K562 (cell line): ENCODE results near the gene SYNGR4. TPM values are rescaled to one million over a fixed set of nuclear protein-coding genes. Genes with fewer than 3 reads are reported as not detected.

Experiments used
- BHLHE40 ChIP-seq: IDR thresholded peaks from 2 replicates; pipeline ENCODE4 v1.6.1; 2011; ENCODE audit warnings: low read length, improper control_type of control experiment
- CTCF ChIP-seq, 3 experiments: IDR thresholded peaks in 2 of 3; conservative IDR thresholded peaks in 1 of 3; 2 replicates each; pipeline ENCODE4 v1.5.1; 2011 to 2012; ENCODE audit warnings: low read length in 3 of 3, mild to moderate bottlenecking in 3 of 3, control low read depth in 2 of 3, improper control_type of control experiment in 1 of 3, inconsistent platforms in 1 of 3, low read depth in 1 of 3, mixed read lengths in 1 of 3, moderate library complexity in 1 of 3; ENCODE audit not compliant: insufficient read depth in 2 of 3
- DACH1 ChIP-seq: fragments of 450-650 bp; IDR thresholded peaks from 2 replicates; pipeline ENCODE4 v1.6.1; 2018; ENCODE audit not compliant: partially characterized antibody
- E4F1 ChIP-seq: fragments of 250-450 bp; sonication (Bioruptor Pico); IDR thresholded peaks from 2 replicates; pipeline ENCODE4 v1.5.0; 2021; ENCODE audit warnings: mild to moderate bottlenecking, borderline replicate concordance
- EP400 ChIP-seq: fragments of 450-650 bp; IDR thresholded peaks from 2 replicates; pipeline ENCODE4 v1.6.1; 2017; ENCODE audit warnings: antibody characterized with exemption, mild to moderate bottlenecking, moderate library complexity
- ETS2 ChIP-seq: IDR thresholded peaks from 2 replicates; pipeline ENCODE4 v1.6.1; 2016; ENCODE audit warnings: borderline replicate concordance, missing genetic modification characterization, mild to moderate bottlenecking, moderate library complexity, missing compliant biosample characterization; ENCODE audit not compliant: poor library complexity, severe bottlenecking
- HMG20B ChIP-seq: fragments of 250-450 bp; sonication (Bioruptor Pico); IDR thresholded peaks from 2 replicates; pipeline ENCODE4 v1.5.0; 2021; ENCODE audit warnings: mild to moderate bottlenecking
- PRPF4 ChIP-seq: fragments of 200-400 bp; formaldehyde crosslinking; IDR thresholded peaks from one replicate; pipeline ENCODE4 v1.6.1; 2017; ENCODE audit warnings: low read length, low read depth, mild to moderate bottlenecking; ENCODE audit not compliant: insufficient read depth, poor library complexity, severe bottlenecking
- TEAD4 ChIP-seq, 2 experiments: sonication (generic) in 1 of 2; formaldehyde crosslinking in 1 of 2; IDR thresholded peaks; 2 replicates each; pipeline versions ENCODE4 v1.6.1 to v1.8.0; 2012 to 2022; ENCODE audit warnings: borderline replicate concordance in 1 of 2, inconsistent platforms in 1 of 2, low read length in 1 of 2, mild to moderate bottlenecking in 1 of 2, missing genetic modification reagents in 1 of 2
- TFE3 ChIP-seq: fragments of 450-650 bp; formaldehyde crosslinking; IDR thresholded peaks from 2 replicates; pipeline ENCODE4 v1.4.0; 2020; ENCODE audit warnings: mild to moderate bottlenecking, mixed read lengths
- THRB ChIP-seq: fragments of 450-650 bp; formaldehyde crosslinking; conservative IDR thresholded peaks from 2 replicates; pipeline ENCODE4 v1.4.0; 2022; ENCODE audit warnings: mild to moderate bottlenecking, missing genetic modification characterization
- USF1 ChIP-seq: sonication (generic); formaldehyde crosslinking; IDR thresholded peaks from 2 replicates; pipeline ENCODE4 v1.9.0; 2022; ENCODE audit warnings: mild to moderate bottlenecking, missing genetic modification reagents
- ZBTB2 ChIP-seq: fragments of 450-650 bp; IDR thresholded peaks from 2 replicates; pipeline ENCODE4 v1.6.1; 2016; ENCODE audit warnings: antibody characterized with exemption
- ZNF23 ChIP-seq: fragments of 250-450 bp; sonication (Bioruptor Pico); IDR thresholded peaks from 2 replicates; pipeline ENCODE4 v1.4.0; 2020; ENCODE audit warnings: mild to moderate bottlenecking
- ZNF253 ChIP-seq: fragments of 250-450 bp; sonication (Bioruptor Pico); conservative IDR thresholded peaks from 2 replicates; pipeline ENCODE4 v1.6.1; 2021; ENCODE audit warnings: mild to moderate bottlenecking
- polyA plus RNA-seq, 8 experiments: library from polyadenylated mRNA; depleted of rRNA in 4 of 8; stranded (reverse) in 5 of 8; unstranded in 3 of 8; fragments of >200 nt; fragmentation: Nextera tagmentation in 2 of 8; fragmentation: Illumina TruSeq in 1 of 8; extraction: Ambion mirVana in 2 of 8; extraction: Trizol in 1 of 8; gene quantifications; 2 replicates each; pipeline versions ENCODE4 v1.2.1 to v1.2.3, GENCODE V29; 2011 to 2014; ENCODE audit warnings: inconsistent platforms in 1 of 8, missing spikeins in 1 of 8
- total RNA-seq, 7 experiments: library from RNA; depleted of rRNA in 6 of 7; stranded (reverse); fragments of >200 nt in 6 of 7; fragmentation: Illumina TruSeq in 2 of 7; extraction: Trizol in 2 of 7; gene quantifications; 2 replicates each; pipeline versions ENCODE4 v1.2.1 to v1.2.3, GENCODE V29; 2011 to 2021; ENCODE audit warnings: low replicate concordance in 1 of 7

The SYNGR4 gene
- total and polyA plus RNA-seq, 9 of the 15 experiments (the other 6 are each of a cell fraction or from before 2014, with no cell fraction given), result 0.07 to 0.14 TPM; not detected in 7

- TF ChIP-seq THRB (no peak), DACH1 (no peak), BHLHE40 (no peak), PRPF4 (no peak), EP400 (no peak; the same call in 1 of the 2 replicates), ZBTB2 (no peak), ZNF253 (no peak), ZNF23 (CRISPR knock-in tag) (no peak), ETS2 (tag) (no peak), TEAD4 (IDR thresholded peaks at IDR 0.05; ENCODE audit: low read length) (peak; percentile 79), TEAD4 (CRISPR knock-in tag; IDR thresholded peaks at IDR 0.05; ENCODE audit: borderline replicate concordance) (no peak), USF1 (CRISPR knock-in tag) (no peak), E4F1 (no peak), HMG20B (no peak), CTCF (IDR thresholded peaks at IDR 0.05 in 2 of 3, conservative IDR thresholded peaks at IDR 0.05 in 1 of 3; ENCODE audit: insufficient read depth in 2 of 3, low read depth in 1 of 3, low read length in 3 of 3) (no peak), TFE3 (CRISPR knock-in tag) (no peak)
Measured at GRCh38 chr19:48362716-48363499, 1.3 kb upstream of the SYNGR4 start (continued).
